HG02840 (cell line): ENCODE results near the gene EXOSC5.
"Not testable (repeated sequence)": the region's sequence is repeated elsewhere in the genome, so short reads cannot be mapped to it uniquely, and the experiment has no call there.

Experiments used
- ATAC-seq: cut with Tn5 transposase; IDR thresholded peaks from one replicate; pipeline ENCODE4 v1.9.1; 2021; ENCODE audit warnings: mild to moderate bottlenecking, moderate library complexity, moderate number of reproducible peaks; ENCODE audit not compliant: unreplicated experiment, low FRiP score

EXOSC5 gene

DNA sequence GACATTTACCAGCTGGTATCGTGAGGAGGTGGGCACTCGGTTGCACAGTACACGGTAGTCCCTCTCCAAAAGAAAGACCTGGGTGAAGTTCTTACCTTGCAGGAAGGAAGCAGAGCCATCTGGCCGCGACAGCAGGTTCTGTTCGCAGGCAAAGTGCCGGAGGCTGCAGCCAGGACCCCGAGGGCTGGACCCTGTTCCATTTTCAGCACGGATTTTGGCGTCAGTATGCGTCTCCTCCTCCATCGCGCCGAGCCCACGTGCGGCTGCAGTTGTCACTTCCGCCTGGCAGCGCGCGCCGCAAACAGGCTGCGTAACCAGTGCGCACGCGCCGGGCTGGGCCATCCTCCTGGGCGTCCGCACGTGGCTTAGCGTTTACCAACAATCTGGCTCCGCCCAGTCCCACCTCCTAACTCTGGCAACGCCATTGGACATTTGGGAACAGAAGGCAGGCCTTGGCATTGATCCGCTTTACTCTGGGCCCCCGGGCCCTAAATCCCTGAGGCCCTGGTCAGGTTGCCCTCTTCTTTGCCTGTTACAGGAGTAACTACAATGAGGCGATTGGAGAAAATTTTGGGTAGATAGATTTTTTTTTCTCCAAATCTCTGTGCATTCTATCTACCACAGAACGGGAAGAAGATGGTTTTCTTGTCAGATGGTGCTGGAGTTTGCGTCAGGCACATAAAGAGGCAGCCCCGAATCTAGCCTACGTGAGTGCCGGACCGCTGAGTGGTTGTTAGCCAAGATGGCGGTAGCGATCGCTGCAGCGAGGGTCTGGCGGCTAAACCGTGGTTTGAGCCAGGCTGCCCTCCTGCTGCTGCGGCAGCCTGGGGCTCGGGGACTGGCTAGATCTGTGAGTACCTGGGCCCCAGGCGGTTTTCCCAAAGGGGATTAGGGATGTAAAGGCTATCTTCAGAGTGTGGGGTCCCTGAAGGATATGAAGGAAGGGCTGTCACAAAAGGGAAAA lies at the start of gene EXOSC5, which contains the start of gene BCKDHA:
Gene EXOSC5, minus strand, starts transcription at position 274 of the 964 bp plus-strand sequence. Its CDS starts 31 bp downstream, at position 243.
Gene BCKDHA, plus strand, starts transcription at position 733 of the 964 bp plus-strand sequence. Its CDS starts 10 bp downstream, at position 743.
- peak; percentile 95 for ATAC-seq

DNA sequence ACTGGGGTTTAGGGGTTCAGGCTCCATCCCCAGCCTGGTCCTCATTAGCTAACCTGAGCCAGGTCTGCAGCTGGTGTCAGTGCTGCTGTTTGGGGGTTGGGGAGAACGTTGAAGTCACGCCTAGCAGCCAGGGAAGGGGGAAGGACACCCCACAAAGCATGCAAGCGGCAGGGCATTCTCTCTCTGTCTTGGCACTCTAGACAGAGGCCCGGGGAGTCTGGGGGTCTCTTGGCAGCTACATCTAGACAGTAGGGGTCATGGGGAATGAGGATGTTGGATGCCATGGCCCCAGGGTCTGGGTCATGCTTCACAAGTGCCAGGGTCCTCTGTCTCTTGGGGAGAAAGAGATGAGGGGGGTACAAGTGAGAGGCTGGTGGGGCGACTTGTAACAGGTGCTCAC lies 48.4 kb upstream of the EXOSC5 start:
- ATAC-seq, result no peak

DNA sequence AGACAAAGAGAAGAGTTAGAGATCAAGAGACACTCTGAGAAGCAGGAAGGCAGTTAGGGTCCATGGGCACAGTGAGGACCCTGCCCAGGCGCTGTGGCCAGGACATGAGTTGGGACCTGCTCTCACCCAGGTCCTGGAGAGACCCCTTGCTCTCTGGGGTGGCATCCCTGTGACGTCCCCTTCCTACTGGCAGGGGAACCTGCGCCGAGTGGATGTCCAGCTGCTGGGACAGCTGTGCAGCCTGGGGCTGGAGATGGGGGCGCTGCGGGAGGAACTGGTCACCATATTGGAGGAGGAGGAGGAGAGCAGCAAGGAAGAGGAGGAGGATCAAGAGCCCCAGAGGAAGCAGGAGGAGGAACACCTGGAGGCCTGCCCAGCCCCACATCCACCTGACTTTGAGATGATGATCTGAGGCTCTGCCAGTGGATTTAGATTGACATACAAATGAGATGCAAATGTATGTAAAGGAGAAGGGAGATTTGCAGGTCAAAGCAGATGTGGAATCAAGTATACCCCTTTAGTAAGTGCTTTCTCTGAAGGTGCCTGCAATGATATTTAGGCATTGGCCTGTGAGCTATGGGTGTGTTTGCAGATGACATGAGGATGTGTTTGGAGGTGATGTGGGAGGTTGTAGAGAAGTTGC lies 46.8 kb upstream of the EXOSC5 start:
- no peak for ATAC-seq

DNA sequence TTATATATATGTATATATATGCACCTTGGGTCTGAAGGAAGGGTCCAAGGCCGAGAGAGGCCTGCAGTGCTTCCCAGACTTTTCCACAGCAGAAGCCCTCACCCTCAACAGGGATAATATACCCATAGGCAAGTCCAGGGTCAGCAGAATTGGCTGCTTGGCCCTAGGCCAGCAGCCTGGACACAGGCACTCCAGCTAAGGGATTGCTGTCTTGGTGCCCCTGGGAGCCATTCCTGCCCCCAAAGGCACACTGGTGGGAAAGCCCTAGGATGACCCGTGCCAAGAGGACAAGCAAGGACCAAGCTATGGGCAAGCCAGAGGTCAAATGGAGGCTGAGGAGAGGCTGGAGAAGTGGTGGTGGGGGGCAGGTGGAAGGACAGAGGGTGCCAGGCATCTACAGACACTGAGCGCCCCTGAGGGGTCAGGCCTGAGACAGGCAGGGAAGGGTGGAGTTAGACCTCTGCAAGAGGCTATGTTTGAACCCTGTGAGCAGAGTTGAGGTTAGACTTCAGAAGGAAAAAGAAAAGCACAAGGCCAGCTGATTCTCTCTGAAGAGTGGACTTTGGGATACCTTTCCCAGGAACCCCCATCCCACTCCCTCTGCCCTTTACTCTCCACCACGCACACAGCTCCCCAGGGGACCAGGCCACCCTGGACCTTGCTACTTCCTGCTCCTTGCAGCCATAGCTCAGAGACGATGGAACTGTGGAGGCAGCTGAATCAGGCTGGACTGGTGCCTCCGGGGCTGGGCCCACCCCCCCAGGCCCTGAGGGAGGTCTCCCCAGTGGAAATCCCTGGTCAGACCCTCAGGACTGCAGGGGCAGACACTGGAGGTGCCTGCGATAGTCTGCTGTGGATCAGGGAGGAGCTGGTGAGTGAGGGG lies 45.6 kb upstream of the EXOSC5 start, which contains the start of gene ERICH4:
Gene ERICH4, plus strand, starts transcription at position 684 of the 883 bp plus-strand sequence. Its CDS starts 14 bp downstream, at position 698.
- no peak for ATAC-seq

DNA sequence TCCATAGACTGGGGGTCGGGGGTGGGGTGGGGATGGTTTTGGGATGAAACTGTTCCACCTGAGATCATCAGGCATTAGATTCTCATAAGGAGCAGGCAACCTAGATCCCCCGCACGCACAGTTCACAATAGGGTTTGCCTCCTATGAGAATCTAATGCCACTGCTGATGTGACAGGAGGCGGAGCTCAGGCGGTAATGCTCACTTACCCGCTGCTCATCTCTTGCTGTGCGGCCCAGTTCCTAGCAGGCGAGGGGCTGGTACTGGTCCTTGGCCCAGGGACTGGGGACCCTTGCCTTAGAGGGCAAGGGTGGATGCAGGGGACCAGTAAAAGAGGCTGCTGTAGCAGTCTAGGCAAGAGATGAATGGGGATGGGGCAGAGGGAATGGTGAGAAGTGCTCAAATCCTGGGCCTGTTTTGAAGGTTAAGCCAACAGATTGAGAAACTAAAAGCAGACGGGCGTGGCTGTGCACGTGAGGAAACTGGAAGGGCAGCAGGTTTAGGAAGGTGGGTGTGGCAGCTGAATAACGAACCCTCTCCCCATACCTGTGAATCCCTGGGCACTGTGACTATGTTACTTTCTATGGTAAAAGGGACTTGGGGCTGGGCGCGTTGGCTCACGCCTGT lies 44.3 kb upstream of the EXOSC5 start:
- ATAC-seq, result no peak

DNA sequence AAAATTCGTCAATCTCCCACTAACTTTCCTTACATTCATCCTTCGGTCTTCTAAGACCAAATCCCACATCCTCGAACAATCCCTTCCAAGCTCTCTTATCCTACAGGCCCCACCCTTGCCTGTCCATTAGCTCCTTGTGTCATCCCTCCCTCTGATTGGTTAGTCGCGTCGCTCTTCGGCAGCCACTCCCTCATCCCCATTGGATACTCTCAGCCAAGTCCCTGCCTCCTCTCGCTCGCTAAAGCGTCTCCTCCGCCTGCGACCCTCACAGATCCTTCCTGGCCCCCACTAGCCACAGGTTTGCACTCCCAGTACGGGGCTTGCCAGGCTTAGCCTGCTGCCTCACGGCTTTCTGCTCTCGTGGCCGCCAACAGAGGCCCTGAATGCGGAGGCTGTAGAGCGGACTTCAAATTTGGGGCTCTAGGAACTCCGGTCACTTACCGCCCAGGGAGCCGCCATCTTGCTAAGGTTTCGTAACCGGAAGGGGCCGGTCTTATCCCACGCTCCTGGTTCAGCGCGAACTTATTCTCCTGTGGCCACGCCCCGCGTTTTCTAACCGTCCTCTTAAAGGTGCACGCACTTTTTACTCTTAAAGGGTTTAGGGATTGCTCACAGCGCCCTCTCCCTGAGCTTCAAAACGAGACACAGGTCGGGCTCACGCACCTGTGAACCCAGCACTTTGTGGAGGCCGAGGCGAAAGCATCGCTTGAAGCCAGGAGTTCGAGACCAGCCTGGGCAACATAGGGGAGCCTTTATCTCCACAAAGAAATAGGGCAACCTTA lies 42.5 kb upstream of the EXOSC5 start, which contains the start of gene DMAC2:
Gene DMAC2, minus strand, starts transcription at position 472 of the 782 bp plus-strand sequence. Its CDS starts 13 bp downstream, at position 459.
- peak; percentile 89 for ATAC-seq

DNA sequence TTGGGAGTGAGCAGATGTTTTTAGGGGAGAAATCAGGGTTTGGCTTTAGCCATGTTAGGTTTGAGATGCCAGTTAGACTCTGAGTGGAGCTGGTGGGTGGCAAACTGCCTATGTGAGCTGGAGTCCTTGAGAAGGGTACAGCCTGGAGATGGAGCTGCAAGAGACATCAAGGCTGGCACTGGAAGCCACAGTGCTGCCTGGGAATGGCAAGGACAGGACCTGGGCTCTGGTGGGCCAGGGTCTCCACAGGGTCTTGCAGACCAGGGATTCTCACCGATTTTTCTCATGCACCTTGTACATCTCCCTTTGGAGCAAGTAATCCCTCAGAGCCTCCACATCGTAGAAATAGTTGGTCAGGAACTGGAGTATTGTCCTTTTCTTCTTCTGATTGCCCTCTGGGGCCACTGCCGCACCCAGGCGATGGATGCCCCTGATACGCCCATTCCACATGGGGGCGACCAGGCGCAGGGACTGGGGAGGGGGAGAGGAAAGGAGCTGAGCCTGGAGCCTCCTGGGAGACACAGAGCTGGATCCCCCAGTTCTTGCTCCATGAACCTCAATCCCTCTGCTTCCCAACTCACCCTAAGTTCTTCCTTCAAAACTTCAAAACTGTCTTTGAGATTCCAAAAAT lies 40.9 kb upstream of the EXOSC5 start:
- ATAC-seq, result no peak

DNA sequence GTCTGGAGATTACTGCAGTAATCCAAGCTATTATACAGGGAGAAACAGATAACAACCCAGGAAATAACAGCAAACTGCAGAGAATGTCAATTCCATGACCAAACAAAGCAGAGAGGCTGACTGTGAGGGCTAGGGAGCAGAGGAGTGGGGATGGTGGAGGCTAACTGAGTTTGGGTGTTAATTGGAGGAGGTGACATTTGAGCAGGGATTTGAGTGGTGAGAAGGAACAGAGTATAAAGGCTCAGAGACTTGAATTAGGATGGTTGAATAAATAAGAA lies 39.5 kb upstream of the EXOSC5 start:
- no peak for ATAC-seq

DNA sequence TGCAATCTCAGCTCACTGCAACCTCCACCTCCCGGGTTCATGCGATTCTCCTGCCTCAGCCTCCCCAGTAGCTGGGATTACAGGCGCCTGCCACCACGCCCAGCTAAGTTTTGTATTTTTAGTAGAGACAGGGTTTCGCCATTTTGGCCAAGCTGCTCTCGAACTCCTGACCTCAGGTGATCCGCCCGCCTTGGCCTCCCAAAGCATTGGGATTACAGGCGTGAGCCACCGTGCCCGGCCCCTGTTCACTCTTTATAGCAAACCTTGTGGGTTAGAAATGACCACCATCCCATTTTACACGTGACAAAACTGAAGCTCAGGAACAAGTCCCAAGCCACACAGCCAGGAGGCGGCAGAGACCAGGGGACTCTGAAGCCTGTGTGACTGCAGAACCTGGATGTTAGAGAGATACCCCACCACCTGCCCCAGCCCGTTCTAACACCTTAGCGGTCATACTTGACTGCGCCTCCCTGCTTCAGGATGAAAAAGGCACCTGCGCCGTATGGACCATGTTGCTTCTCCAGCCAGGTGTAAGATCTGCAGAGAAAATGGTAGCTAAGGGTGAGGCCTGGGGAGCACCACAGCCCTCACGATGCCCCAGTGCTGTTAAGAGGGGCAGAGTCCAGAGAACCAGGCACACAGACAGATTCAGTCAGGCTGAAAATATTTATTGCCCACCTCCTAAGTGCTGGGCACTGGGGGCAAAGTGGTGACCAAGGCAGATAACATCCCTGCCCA lies 38.9 kb upstream of the EXOSC5 start:
- no peak for ATAC-seq

DNA sequence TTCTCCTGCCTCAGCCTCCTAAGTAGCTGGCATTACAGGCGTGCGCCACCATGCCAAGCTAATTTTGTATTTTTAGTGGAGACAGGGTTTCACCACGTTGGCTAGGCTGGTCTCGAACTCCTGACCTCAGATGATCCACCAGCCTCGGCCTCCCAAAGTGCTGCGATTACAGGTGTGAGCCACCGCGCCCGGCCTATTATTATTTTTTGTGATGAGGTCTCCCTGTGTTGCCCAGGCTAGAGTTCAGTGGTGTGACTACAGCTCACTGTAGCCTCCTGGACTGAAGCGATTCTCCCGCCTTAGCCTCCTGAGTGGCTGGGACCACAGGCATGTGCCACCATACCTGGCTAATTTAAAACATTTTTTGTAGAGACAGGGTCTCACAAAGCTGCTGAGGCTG lies 38.2 kb upstream of the EXOSC5 start:
- ATAC-seq, result not testable (repeated sequence)

DNA sequence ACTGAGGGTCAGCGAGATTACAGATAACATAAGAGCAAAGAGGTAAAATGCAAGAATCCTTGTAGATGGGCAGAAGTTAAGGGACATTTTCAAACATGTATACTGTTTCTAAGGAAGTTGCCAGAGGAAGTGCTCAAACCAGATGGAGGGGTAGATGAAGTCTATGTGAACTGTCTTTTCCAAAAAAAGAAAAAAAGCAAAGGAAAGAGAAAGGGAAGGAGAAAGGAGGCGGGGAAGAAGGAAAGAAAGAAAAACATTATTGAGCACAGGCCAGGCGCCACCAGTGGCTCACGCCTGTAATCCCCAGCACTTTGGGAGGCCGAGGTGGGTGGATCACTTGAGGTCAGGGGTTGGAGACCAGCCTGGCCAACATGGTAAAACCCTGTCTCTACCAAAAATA lies 37.3 kb upstream of the EXOSC5 start:
- no peak for ATAC-seq

DNA sequence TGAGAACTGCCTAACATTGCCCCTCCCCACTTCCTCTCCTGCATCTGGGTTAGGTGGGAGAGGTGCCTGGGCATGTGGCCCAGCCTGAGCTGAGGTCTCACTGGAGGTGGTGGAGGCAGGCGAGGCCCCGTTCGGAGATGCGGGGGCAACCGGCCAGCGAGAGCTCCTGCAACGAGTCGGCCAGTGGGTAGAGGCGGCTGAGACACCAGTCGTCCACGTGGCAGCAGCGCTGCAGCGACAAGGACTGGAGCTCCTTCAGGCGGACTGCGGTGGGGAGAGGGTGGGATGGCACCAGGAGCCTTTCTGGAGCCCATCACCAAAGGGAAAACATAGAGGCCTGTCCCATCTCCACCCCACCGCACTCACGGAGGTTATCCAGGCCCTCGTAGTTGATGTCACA lies 36.0 kb upstream of the EXOSC5 start:
- no peak for ATAC-seq

DNA sequence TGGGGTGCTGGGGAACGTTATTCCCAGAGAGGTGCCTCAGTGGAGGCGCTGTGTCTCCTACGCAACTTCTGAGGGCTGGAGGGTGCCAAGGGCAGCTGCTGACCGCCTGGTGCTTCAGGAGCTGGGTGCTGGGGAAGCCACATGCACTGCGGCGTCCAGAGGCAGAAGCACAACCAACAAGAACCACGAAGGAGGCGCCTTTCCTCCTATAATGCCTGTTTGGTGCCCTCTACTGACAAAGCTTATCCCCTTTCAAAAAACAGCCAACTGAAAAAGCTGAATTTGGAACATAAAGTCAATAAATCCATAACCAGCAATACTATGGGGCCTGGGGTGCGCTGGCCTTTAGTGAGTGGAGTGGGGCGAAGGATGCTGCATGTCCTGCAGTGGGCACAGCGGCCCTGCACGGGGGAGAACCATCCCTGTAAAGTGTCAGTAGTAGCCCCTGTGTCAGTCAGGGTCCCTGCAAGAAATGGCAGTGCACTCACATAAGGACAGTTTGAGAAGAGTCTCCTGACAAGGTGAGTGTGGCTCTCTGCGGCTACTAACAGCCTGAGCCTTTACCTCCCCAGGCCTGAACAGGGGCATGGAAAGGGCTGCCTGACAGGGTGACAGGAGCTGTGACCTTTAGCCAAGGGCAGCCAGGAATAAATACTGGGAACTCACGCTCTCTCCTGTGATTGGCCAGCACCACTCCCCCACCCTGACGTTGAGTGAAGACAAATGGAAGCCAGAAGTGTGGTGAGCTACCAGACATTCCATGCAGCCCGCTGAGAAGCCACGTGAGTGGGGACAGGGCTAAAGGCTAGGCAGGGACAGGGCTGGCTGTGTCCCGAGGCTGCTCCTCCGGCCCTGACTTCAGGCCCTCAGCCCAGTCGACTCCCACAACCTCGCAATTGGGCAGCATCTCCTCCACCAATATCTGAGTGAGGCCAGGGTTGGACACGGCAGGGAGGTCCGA lies 34.5 kb upstream of the EXOSC5 start:
- no peak for ATAC-seq

DNA sequence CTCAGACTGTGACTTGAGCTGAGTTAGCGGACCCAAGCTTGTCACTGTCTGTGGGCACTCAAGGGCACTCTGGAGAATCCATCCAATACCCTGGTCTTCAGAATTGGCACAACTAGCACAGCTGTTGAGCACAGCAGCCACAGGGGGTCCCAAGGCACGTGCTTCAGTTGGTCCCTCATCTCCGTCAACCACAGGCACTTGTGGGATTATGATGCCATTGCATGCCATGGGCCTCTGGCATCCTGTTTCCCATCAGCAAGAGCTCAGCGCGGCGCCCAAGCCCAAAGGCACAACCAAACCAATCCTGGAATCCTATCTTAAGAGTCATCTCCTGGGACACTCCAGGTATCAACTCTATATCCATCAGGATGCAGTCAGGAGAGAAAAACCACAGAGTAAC lies 33.8 kb upstream of the EXOSC5 start:
- no peak for ATAC-seq

DNA sequence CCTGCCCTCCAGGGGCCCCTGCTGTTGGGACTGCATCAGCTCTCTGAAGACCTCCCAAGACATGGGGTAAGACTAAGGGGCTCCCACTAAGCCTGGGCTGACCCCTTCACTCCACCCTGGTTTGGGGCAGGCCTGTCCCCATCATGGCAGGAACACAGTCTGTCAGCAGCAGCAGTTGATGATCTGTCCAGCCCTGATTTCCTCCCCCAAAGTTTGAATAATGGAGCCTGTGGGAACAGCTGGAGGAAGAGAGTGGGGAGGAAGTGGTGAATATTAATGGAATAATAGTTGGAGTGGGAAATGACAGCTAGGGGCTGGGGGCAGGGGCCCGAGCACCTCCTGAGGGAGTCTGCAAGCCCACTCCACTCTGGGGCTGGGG lies 31.3 kb upstream of the EXOSC5 start:
- ATAC-seq, result no peak

DNA sequence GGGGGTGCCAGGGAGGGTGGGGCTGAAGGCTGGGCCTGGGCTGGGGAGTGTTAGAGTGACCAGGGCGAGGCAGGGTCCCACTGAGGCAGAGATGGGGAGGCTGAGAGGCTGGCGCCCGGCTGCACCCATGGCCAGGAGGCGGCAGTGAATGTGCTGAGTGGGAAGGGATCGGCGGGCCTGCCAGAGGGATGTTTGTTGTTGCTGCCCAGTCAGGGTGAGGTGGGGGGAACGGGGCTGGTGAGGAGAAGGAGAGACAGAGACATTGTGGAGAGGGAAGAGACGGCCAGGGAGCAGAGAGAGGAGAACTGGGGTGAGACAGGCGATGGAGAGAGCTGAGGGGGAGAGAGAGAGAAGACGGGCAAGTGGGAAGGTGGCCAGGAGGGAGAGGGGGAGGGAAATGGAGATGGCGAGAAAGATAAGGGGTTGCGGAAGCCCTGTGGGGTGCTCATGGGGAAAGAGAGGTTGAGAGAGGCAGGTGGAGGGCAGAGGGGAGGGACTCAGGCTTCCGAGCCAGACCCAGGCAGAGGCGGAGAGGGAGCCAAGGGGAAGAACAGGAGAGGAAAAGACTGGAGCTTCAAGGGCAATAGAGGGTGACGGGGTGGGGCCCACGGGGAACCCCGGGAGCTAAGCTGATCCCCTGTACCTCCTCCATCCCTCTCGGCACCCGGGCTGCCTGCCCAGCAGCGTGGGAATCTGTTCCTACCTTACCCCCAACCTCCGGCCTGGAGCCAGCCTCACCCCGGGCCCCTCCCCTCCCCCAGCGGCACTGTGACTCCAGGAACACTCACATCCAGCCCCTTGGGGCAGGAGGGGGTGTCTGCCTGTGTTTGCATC lies 30.7 kb upstream of the EXOSC5 start:
- ATAC-seq, result no peak
